Vagina (tissue), 2 donors: ENCODE data around the gene MEF2B.

ENCODE experiments used
- POLR2A ChIP-seq, 2 donors: fragments of 450-650 bp; IDR thresholded peaks; one replicate each; pipeline ENCODE4 v1.6.1; 2017; ENCODE audit warnings: antibody characterized with exemption in 2 of 2, mild to moderate bottlenecking in 2 of 2, moderate library complexity in 2 of 2
- POLR2AphosphoS5 ChIP-seq, 2 donors: sonication (generic); formaldehyde crosslinking; IDR thresholded peaks; one replicate each; pipeline ENCODE4 v1.9.0; 2017; ENCODE audit warnings: antibody characterized with exemption in 2 of 2, mild to moderate bottlenecking in 2 of 2, low read depth in 1 of 2; ENCODE audit not compliant: insufficient read depth in 1 of 2
- TF ChIP-seq, protein P1 (sequence below), 3 experiments: fragments of 450-650 bp in 2 of 3; fragments of 200-600 bp in 1 of 3; sonication (generic) in 1 of 3; IDR thresholded peaks; one replicate each; pipeline ENCODE4 v1.5.1; 2017 to 2019; ENCODE audit warnings: antibody characterized with exemption in 3 of 3, mild to moderate bottlenecking in 2 of 3, moderate library complexity in 2 of 3

DNA sequence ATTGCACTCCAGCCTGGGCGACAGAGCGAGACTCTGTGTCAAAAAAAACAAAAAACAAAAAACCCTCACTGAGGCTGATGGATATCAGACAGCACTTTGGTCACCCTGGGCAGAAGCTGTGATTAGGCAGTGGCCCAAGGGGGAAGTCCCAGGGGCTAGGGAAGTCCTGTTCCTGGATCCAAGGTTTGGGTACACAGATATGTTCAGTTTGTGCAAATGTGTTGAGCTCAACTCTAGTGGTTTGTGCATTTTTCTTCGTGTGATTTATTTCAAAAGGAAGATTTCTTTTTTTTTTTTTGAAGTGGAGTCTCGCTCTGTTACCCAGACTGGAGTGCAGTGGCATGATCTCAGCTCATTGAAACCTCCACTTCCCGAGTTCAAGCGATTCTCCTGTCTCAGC is 12.3 kb downstream of the MEF2B start:
- no peak for TF ChIP-seq POLR2AphosphoS5 (IDR thresholded peaks at IDR 0.05; ENCODE audit: insufficient read depth in 1 of 2, low read depth in 1 of 2)
- TF ChIP-seq, protein P1, sequence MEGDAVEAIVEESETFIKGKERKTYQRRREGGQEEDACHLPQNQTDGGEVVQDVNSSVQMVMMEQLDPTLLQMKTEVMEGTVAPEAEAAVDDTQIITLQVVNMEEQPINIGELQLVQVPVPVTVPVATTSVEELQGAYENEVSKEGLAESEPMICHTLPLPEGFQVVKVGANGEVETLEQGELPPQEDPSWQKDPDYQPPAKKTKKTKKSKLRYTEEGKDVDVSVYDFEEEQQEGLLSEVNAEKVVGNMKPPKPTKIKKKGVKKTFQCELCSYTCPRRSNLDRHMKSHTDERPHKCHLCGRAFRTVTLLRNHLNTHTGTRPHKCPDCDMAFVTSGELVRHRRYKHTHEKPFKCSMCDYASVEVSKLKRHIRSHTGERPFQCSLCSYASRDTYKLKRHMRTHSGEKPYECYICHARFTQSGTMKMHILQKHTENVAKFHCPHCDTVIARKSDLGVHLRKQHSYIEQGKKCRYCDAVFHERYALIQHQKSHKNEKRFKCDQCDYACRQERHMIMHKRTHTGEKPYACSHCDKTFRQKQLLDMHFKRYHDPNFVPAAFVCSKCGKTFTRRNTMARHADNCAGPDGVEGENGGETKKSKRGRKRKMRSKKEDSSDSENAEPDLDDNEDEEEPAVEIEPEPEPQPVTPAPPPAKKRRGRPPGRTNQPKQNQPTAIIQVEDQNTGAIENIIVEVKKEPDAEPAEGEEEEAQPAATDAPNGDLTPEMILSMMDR (IDR thresholded peaks at IDR 0.05): no peak
- TF ChIP-seq POLR2A (IDR thresholded peaks at IDR 0.05): no peak
